A673 (cell line): Measurements from ENCODE around the gene MCF2L2.

Source experiments
- EZH2 ChIP-seq: fragments of 200-600 bp; sonication (generic); IDR thresholded peaks from 2 replicates; pipeline ENCODE4 v1.6.1; 2017; ENCODE audit warnings: borderline replicate concordance, low read depth, mild to moderate bottlenecking, mixed read lengths, antibody characterized with exemption, low read length; ENCODE audit not compliant: poor library complexity, severe bottlenecking
- TF ChIP-seq, protein P1 (sequence below): fragments of 300-800, 200-600 bp; sonication (generic); conservative IDR thresholded peaks from 2 replicates; pipeline ENCODE4 v1.5.1; 2017; ENCODE audit warnings: low read depth, mild to moderate bottlenecking, antibody characterized with exemption, low read length, moderate library complexity, mixed read lengths

DNA sequence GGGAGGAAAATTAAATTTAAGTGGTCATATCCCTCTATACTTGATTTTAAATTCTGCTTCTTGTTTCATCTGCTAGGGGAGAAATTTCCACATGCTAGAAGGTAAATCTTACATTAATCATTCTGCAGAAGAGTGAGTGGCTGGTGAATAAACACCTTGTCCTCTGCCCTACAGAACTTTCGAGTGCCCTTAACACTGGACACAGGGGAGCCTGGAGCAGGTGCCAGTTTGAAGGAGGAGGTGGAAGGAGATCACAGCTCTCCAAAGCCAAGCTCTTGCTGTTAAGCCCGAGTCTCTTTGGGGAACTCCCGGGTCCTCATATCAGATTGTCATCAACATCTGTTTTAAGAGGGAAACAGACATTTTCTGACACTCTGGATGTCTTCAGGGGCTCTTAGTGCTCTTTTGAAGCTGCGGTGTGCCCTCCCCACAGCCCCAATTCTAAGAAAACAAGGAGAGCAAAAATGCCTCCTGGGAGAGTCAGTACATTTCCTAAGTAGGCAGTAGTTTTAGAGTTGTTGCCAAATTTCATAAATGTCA lies 297.2 kb downstream of the MCF2L2 start:
- TF ChIP-seq, protein P1, sequence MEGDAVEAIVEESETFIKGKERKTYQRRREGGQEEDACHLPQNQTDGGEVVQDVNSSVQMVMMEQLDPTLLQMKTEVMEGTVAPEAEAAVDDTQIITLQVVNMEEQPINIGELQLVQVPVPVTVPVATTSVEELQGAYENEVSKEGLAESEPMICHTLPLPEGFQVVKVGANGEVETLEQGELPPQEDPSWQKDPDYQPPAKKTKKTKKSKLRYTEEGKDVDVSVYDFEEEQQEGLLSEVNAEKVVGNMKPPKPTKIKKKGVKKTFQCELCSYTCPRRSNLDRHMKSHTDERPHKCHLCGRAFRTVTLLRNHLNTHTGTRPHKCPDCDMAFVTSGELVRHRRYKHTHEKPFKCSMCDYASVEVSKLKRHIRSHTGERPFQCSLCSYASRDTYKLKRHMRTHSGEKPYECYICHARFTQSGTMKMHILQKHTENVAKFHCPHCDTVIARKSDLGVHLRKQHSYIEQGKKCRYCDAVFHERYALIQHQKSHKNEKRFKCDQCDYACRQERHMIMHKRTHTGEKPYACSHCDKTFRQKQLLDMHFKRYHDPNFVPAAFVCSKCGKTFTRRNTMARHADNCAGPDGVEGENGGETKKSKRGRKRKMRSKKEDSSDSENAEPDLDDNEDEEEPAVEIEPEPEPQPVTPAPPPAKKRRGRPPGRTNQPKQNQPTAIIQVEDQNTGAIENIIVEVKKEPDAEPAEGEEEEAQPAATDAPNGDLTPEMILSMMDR, result no peak
- TF ChIP-seq EZH2, result no peak
